Right atrium auricular region (tissue), 2 donors: ENCODE data around the gene TMEM271. TPM values are rescaled to one million over a fixed set of nuclear protein-coding genes. Genes with fewer than 3 reads are reported as not detected.

ENCODE experiments used
- DNase-seq: peaks from one replicate; pipeline ENCODE4 v3.0.0-alpha.2; 2019; ENCODE audit warnings: low spot score
- H3K27ac ChIP-seq, 2 donors: fragments of 200-600 bp; sonication (generic); 1 replicate in 1 of 2; 2 replicates in 1 of 2; pipeline ENCODE4 v1.5.1; 2016 to 2019
- H3K27me3 ChIP-seq, 2 donors: fragments of 200-600 bp; sonication (generic); one replicate each; pipeline versions ENCODE4 v1.5.1 to v1.6.0; 2017 to 2019
- H3K36me3 ChIP-seq: fragments of 200-600 bp; sonication (generic); one replicate; pipeline ENCODE4 v1.5.1; 2016
- H3K4me1 ChIP-seq, 2 donors: fragments of 200-600 bp; sonication (generic); one replicate each; pipeline versions ENCODE4 v1.5.1 to v1.6.0; 2017 to 2019
- H3K4me3 ChIP-seq, 2 donors: fragments of 200-600 bp; sonication (generic); 1 replicate in 1 of 2; 2 replicates in 1 of 2; pipeline ENCODE4 v1.5.1; 2017 to 2019; ENCODE audit warnings: mild to moderate bottlenecking in 1 of 2, moderate library complexity in 1 of 2
- H3K9me3 ChIP-seq, 2 donors: fragments of 200-600 bp; sonication (generic); one replicate each; pipeline ENCODE4 v1.5.1; 2019
- total RNA-seq, 2 donors: library from RNA; depleted of rRNA; stranded (reverse); fragments of >200 nt; gene quantifications; one replicate each; pipeline ENCODE4 v1.1.0, GENCODE V29; 2016
- TF ChIP-seq, protein P1 (sequence below), 2 donors: fragments of 200-600 bp; sonication (generic); IDR thresholded peaks; one replicate each; pipeline ENCODE4 v1.5.1; 2019; ENCODE audit warnings: antibody characterized with exemption in 2 of 2

TMEM271 gene
- total RNA-seq, 2 donors from 2014 or later = not detected

GRCh38 chr4:537436-538264, 38.4 kb downstream of the TMEM271 start:
- TF ChIP-seq, protein P1, sequence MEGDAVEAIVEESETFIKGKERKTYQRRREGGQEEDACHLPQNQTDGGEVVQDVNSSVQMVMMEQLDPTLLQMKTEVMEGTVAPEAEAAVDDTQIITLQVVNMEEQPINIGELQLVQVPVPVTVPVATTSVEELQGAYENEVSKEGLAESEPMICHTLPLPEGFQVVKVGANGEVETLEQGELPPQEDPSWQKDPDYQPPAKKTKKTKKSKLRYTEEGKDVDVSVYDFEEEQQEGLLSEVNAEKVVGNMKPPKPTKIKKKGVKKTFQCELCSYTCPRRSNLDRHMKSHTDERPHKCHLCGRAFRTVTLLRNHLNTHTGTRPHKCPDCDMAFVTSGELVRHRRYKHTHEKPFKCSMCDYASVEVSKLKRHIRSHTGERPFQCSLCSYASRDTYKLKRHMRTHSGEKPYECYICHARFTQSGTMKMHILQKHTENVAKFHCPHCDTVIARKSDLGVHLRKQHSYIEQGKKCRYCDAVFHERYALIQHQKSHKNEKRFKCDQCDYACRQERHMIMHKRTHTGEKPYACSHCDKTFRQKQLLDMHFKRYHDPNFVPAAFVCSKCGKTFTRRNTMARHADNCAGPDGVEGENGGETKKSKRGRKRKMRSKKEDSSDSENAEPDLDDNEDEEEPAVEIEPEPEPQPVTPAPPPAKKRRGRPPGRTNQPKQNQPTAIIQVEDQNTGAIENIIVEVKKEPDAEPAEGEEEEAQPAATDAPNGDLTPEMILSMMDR (IDR thresholded peaks at IDR 0.05) = no peak
- no peak overlapping the region for H3K27ac ChIP-seq
- H3K4me1 ChIP-seq = no peaks in the 10 kb centered on the region
- no peaks in the 10 kb centered on the region for H3K9me3 ChIP-seq
- H3K36me3 ChIP-seq = peaks cover 28% of the 10 kb centered on the region
- no peak overlapping the region for H3K4me3 ChIP-seq
- DNase-seq = no peak
- no peaks in the 10 kb centered on the region for H3K27me3 ChIP-seq

GRCh38 chr4:536351-536972, 39.6 kb downstream of the TMEM271 start:
- TF ChIP-seq, protein P1 (IDR thresholded peaks at IDR 0.05) = no peak
- DNase-seq = no peak
- Histone ChIP-seq H3K4me3 (no peak overlapping the region), H3K36me3 (peaks cover 39% of the 10 kb centered on the region), H3K9me3 (no peaks in the 10 kb centered on the region), H3K27me3 (no peaks in the 10 kb centered on the region), H3K27ac (no peak overlapping the region), H3K4me1 (no peaks in the 10 kb centered on the region)

DNA sequence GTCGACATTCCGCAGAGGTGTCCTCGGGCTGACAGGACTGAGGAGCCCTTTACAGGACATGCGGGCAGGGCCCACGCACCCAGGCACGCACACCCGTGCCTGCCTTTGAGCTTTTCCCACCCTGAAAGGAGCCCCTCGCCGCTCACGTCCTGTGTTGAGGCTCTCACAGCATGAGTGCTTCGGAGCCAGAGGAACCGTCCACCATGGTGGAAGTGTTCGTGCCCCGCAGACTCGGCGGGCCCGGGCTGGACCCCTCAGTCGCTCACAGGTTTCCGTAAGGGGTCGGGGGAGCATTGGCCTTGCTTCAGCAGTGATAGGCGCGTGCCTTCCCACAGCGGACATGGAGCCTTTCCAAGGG, 40.2 kb downstream of the TMEM271 start:
- H3K27ac ChIP-seq = no peak overlapping the region
- TF ChIP-seq, protein P1 (IDR thresholded peaks at IDR 0.05) = no peak
- H3K4me3 ChIP-seq = no peak overlapping the region
- no peak for DNase-seq
- no peaks in the 10 kb centered on the region for H3K9me3 ChIP-seq
- peaks cover 45% of the 10 kb centered on the region for H3K36me3 ChIP-seq
- H3K27me3 ChIP-seq = no peaks in the 10 kb centered on the region
- no peaks in the 10 kb centered on the region for H3K4me1 ChIP-seq

DNA sequence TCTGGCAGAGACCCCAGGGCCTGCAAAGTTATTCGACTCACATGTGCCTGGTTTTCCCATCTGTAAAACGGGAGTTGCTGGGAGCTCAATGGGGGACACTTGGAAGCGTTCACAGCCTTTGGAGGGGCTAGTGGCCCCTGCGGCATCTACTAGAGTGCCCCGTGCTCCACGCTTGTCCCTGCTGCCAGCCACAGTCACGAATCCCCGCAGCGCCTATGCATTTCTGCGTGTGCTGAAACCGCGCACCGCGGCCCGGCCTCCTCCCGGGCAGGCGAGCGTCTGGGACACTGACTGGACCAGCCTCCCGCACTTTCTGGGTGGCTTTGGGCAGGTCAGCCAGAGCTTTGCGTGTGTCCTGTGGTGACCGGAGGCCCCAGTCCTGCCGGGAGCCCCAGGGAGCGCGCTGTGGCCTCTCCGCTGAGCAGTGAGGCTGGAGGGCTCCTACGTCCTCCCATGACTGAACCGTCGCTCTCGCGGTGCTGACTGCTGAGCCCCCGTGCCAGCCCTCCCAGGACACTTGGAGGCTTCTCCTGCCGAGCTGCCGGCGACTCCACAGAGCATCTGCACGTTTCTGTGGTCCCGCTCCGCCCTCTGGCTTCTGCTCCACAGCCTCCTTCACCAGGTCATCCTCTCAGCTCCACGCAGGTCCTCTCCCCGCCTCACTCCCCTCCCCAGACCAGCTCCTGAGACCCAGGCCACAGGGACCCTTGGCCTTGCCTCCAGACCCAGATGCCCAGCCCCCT, 40.7 kb downstream of the TMEM271 start:
- no peaks in the 10 kb centered on the region for H3K4me1 ChIP-seq
- H3K27me3 ChIP-seq = no peaks in the 10 kb centered on the region
- TF ChIP-seq, protein P1 (IDR thresholded peaks at IDR 0.05) = no peak
- H3K36me3 ChIP-seq = peaks cover 50% of the 10 kb centered on the region
- no peak overlapping the region for H3K4me3 ChIP-seq
- DNase-seq = no peak
- no peaks in the 10 kb centered on the region for H3K9me3 ChIP-seq
- no peak overlapping the region for H3K27ac ChIP-seq

DNA sequence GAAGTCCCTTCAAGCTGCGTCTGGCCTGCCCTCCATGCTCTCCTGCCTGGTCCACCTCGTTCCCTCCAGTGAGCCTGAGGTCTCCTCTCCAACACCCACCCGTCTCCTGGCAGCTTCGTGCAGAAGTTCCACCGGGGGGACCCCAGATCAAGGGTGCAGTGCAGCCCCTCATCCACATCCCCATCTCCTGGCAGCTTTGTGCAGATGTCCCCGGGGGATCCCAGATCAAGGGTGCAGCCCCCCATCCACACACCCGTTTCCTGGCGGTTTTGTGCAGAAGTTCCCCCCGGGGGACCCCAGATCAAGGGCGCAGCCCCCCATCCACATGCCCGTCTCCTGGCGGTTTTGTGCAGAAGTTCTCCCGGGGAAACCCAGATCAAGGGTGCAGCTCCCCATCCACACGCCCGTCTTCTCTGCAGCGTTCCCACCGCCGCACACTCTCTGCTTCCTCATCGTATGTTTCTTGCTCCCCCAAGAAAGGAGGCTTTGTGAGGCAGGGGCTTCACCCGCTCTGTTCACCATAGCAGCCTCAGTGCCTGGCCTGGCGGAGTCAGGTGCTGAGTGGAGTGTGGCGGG, 41.4 kb downstream of the TMEM271 start:
- no peak for DNase-seq
- Histone ChIP-seq H3K4me1 (no peaks in the 10 kb centered on the region), H3K4me3 (no peak overlapping the region), H3K27ac (no peak overlapping the region), H3K9me3 (no peaks in the 10 kb centered on the region), H3K36me3 (peaks cover 57% of the 10 kb centered on the region), H3K27me3 (no peaks in the 10 kb centered on the region)
- TF ChIP-seq, protein P1 (IDR thresholded peaks at IDR 0.05) = no peak
